K562 (cell line): ENCODE data around the gene MED29. TPM values are rescaled to one million over a fixed set of nuclear protein-coding genes. Genes with fewer than 3 reads are reported as not detected.

ENCODE experiments used
- CREB3L1 ChIP-seq: fragments of 450-650 bp; IDR thresholded peaks from 2 replicates; pipeline ENCODE4 v1.6.1; 2014; ENCODE audit warnings: low read depth, mild to moderate bottlenecking, moderate library complexity, borderline replicate concordance
- EHMT2 ChIP-seq: fragments of 450-650 bp; IDR thresholded peaks from 2 replicates; pipeline ENCODE4 v1.6.1; 2018; ENCODE audit warnings: antibody characterized with exemption
- GTF3C2 ChIP-seq: IDR thresholded peaks from 3 replicates; pipeline ENCODE4 v1.6.1; 2011; ENCODE audit warnings: borderline replicate concordance, mild to moderate bottlenecking, moderate library complexity; ENCODE audit not compliant: insufficient read length; ENCODE audit errors: extremely low read depth
- HDAC3 ChIP-seq: fragments of 450-650 bp; IDR thresholded peaks from 2 replicates; pipeline ENCODE4 v1.6.1; 2018; ENCODE audit warnings: borderline replicate concordance, mild to moderate bottlenecking, moderate library complexity; ENCODE audit not compliant: partially characterized antibody
- KDM4B ChIP-seq, 2 experiments: fragments of 450-650 bp in 1 of 2; sonication (generic) in 1 of 2; IDR thresholded peaks; 2 replicates each; pipeline ENCODE4 v1.6.1; 2016 to 2017; ENCODE audit warnings: borderline replicate concordance in 2 of 2, antibody characterized with exemption in 1 of 2, low read depth in 1 of 2, mild to moderate bottlenecking in 1 of 2
- LCOR ChIP-seq: sonication (generic); formaldehyde crosslinking; IDR thresholded peaks from 2 replicates; pipeline ENCODE4 v1.8.0; 2022; ENCODE audit warnings: mild to moderate bottlenecking, missing genetic modification reagents
- MCM2 ChIP-seq: fragments of 450-650 bp; IDR thresholded peaks from 2 replicates; pipeline ENCODE4 v1.6.1; 2017; ENCODE audit warnings: low read depth, mild to moderate bottlenecking
- MTA2 ChIP-seq: fragments of 450-650 bp; IDR thresholded peaks from 2 replicates; pipeline ENCODE4 v1.6.1; 2016; ENCODE audit warnings: low read depth
- NFRKB ChIP-seq: fragments of 450-650 bp; IDR thresholded peaks from 2 replicates; pipeline ENCODE4 v1.6.1; 2016; ENCODE audit warnings: low read depth
- NR1H2 ChIP-seq: sonication (generic); formaldehyde crosslinking; IDR thresholded peaks from 2 replicates; pipeline ENCODE4 v1.4.0; 2020; ENCODE audit warnings: mild to moderate bottlenecking, missing genetic modification reagents
- POLR2H ChIP-seq: IDR thresholded peaks from 2 replicates; pipeline ENCODE4 v1.6.1; 2016; ENCODE audit warnings: missing genetic modification characterization, low read depth, mild to moderate bottlenecking, control low read depth, missing compliant biosample characterization, moderate library complexity
- PTBP1 ChIP-seq: fragments of 200-400 bp; formaldehyde crosslinking; IDR thresholded peaks from 2 replicates; pipeline ENCODE4 v1.6.1; 2017; ENCODE audit warnings: low read depth, low read length
- PTRF ChIP-seq: fragments of 450-650 bp; IDR thresholded peaks from 2 replicates; pipeline ENCODE4 v1.6.1; 2016; ENCODE audit warnings: mild to moderate bottlenecking, missing genetic modification characterization, missing compliant biosample characterization
- RBBP5 ChIP-seq: fragments of 200-600 bp; sonication (generic); IDR thresholded peaks from 2 replicates; pipeline ENCODE4 v1.6.1; 2012; ENCODE audit warnings: borderline replicate concordance, mild to moderate bottlenecking, low read length, control low read depth, inconsistent platforms; ENCODE audit not compliant: insufficient read depth, poor library complexity, severe bottlenecking
- TEAD1 ChIP-seq, 2 experiments: fragments of 450-650 bp in 1 of 2; sonication (generic) in 1 of 2; formaldehyde crosslinking; IDR thresholded peaks; 2 replicates each; pipeline versions ENCODE4 v1.4.0 to v1.8.0; 2020 to 2022; ENCODE audit warnings: mild to moderate bottlenecking in 2 of 2, missing genetic modification reagents in 1 of 2
- THRA ChIP-seq: fragments of 450-650 bp; IDR thresholded peaks from 2 replicates; pipeline ENCODE4 v1.6.1; 2017; ENCODE audit warnings: mild to moderate bottlenecking, moderate library complexity
- TRIM28 ChIP-seq: fragments of 450-650 bp; IDR thresholded peaks from 2 replicates; pipeline ENCODE4 v1.6.1; 2017
- ZBTB12 ChIP-seq: fragments of 250-450 bp; sonication (Bioruptor Pico); IDR thresholded peaks from 2 replicates; pipeline ENCODE4 v1.4.0; 2020
- ZNF384 ChIP-seq: IDR thresholded peaks from 2 replicates; pipeline ENCODE4 v1.6.1; 2012; ENCODE audit warnings: low read depth, low read length, improper control_type of control experiment
- ZNF707 ChIP-seq: fragments of 250-450 bp; sonication (Bioruptor Pico); conservative IDR thresholded peaks from 2 replicates; pipeline ENCODE4 v1.8.0; 2022; ENCODE audit warnings: inconsistent platforms, mild to moderate bottlenecking, moderate library complexity
- polyA plus RNA-seq, 8 experiments: library from polyadenylated mRNA; depleted of rRNA in 4 of 8; stranded (reverse) in 5 of 8; unstranded in 3 of 8; fragments of >200 nt; fragmentation: Nextera tagmentation in 2 of 8; fragmentation: Illumina TruSeq in 1 of 8; extraction: Ambion mirVana in 2 of 8; extraction: Trizol in 1 of 8; gene quantifications; 2 replicates each; pipeline versions ENCODE4 v1.2.1 to v1.2.3, GENCODE V29; 2011 to 2014; ENCODE audit warnings: inconsistent platforms in 1 of 8, missing spikeins in 1 of 8
- total RNA-seq, 7 experiments: library from RNA; depleted of rRNA in 6 of 7; stranded (reverse); fragments of >200 nt in 6 of 7; fragmentation: Illumina TruSeq in 2 of 7; extraction: Trizol in 2 of 7; gene quantifications; 2 replicates each; pipeline versions ENCODE4 v1.2.1 to v1.2.3, GENCODE V29; 2011 to 2021; ENCODE audit warnings: low replicate concordance in 1 of 7

Gene MED29
- total and polyA plus RNA-seq, 9 of the 15 experiments (the other 6 are each of a cell fraction or from before 2014, with no cell fraction given): 1.8 to 22.6 (median 12.4) TPM

GRCh38 chr19:39406656-39407409, 15.7 kb downstream of the MED29 start, which contains the start of gene ZFP36 (continued):
- TF ChIP-seq CREB3L1 (no peak; the same call in 1 of the 2 replicates), HDAC3 (no peak), GTF3C2 (no peak), PTRF (no peak), POLR2H (tag) (peak; percentile 96), KDM4B (IDR thresholded peaks at IDR 0.05; ENCODE audit: borderline replicate concordance in 2 of 2, low read depth in 1 of 2) (peak in 1 of 2 experiments; percentile 27; a peak in 1 of 4 replicates), LCOR (peak; percentile 81; the same call in 1 of the 2 replicates), ZBTB12 (CRISPR knock-in tag) (no peak), MTA2 (no peak), PTBP1 (no peak), ZNF384 (no peak), EHMT2 (no peak), MCM2 (no peak), THRA (no peak), NFRKB (no peak), RBBP5 (peak; percentile 57), TRIM28 (no peak), TEAD1 (CRISPR knock-in tag; IDR thresholded peaks at IDR 0.05) (peak in 1 of 2 experiments; percentile 64; a peak in 2 of 4 replicates), ZNF707 (no peak), NR1H2 (CRISPR knock-in tag) (0 out of 2 replicates have a peak, but pooled peaks have one; percentile 24)
